PC-9 (cell line): ENCODE results near the gene ZSWIM3. TPM values are rescaled to one million over a fixed set of nuclear protein-coding genes. Genes with fewer than 3 reads are reported as not detected.

Experiments used
- BruUV-seq: library from RNA; stranded (reverse); fragments of 400-500 nt; replicated peaks from 2 replicates; lab custom pipeline; 2021; lab: Mats Ljungman, UMichigan
- CTCF ChIA-PET: fragments of 300-600 bp; sonication (Branson Sonifier 250); formaldehyde crosslinking; loops from one replicate; lab custom pipeline; 2022; ENCODE audit warnings: antibody characterized with exemption; lab: Charles Lee
- POLR2A ChIA-PET: fragments of 300-600 bp; sonication (Branson Sonifier 250); formaldehyde crosslinking; loops from one replicate; lab custom pipeline; 2022; ENCODE audit warnings: antibody characterized with exemption; ENCODE audit not compliant: unreplicated experiment; lab: Charles Lee
- DNase-seq, 2 experiments: peaks; one replicate each; pipeline versions ENCODE4 v3.0.0 to v3.0.0-alpha.2; 2015 to 2022; ENCODE audit warnings: mixed read lengths in 1 of 2
- H2AFZ ChIP-seq: fragments of 200-600 bp; sonication (generic); 2 replicates; pipeline ENCODE4 v1.8.1; 2017; ENCODE audit warnings: antibody characterized with exemption
- H3F3A ChIP-seq: fragments of 200-600 bp; sonication (generic); 2 replicates; pipeline ENCODE4 v1.8.1; 2017; ENCODE audit warnings: antibody characterized with exemption, mild to moderate bottlenecking, low read depth; ENCODE audit not compliant: insufficient read depth
- H3K27ac ChIP-seq: fragments of 200-600 bp; sonication (generic); 2 replicates; pipeline ENCODE4 v1.6.1; 2016; ENCODE audit warnings: mixed run types
- H3K27me3 ChIP-seq: fragments of 200-600 bp; sonication (generic); 2 replicates; pipeline ENCODE4 v1.6.1; 2016; ENCODE audit warnings: low read depth, mixed run types; ENCODE audit not compliant: insufficient read depth
- H3K36me3 ChIP-seq: fragments of 200-600 bp; sonication (generic); 2 replicates; pipeline ENCODE4 v1.6.1; 2016; ENCODE audit warnings: low read depth, mixed run types
- H3K4me1 ChIP-seq: fragments of 200-600 bp; sonication (generic); replicated peaks from 2 replicates; pipeline ENCODE4 v1.6.1; 2016; ENCODE audit warnings: mixed run types; ENCODE audit not compliant: insufficient read depth
- H3K4me2 ChIP-seq: fragments of 200-600 bp; sonication (generic); 2 replicates; pipeline ENCODE4 v1.6.1; 2017; ENCODE audit warnings: mixed run types
- H3K4me3 ChIP-seq: fragments of 200-600 bp; sonication (generic); 2 replicates; pipeline ENCODE4 v1.6.1; 2016; ENCODE audit warnings: mixed run types
- H3K79me2 ChIP-seq: fragments of 200-600 bp; sonication (generic); 2 replicates; pipeline ENCODE4 v1.6.1; 2017; ENCODE audit warnings: low read depth, mixed run types
- H3K9me2 ChIP-seq: fragments of 200-600 bp; sonication (generic); 2 replicates; pipeline ENCODE4 v1.8.1; 2017; ENCODE audit warnings: mild to moderate bottlenecking; ENCODE audit not compliant: insufficient read depth
- H3K9me3 ChIP-seq: fragments of 200-600 bp; sonication (generic); 2 replicates; pipeline ENCODE4 v1.8.1; 2016; ENCODE audit warnings: low read depth; ENCODE audit not compliant: insufficient read depth
- H4K20me1 ChIP-seq: fragments of 200-600 bp; sonication (generic); 2 replicates; pipeline ENCODE4 v1.8.1; 2017; ENCODE audit not compliant: insufficient read depth
- EZH2 ChIP-seq: fragments of 200-600 bp; sonication (generic); IDR thresholded peaks from 2 replicates; pipeline ENCODE4 v1.8.0; 2017; ENCODE audit warnings: antibody characterized with exemption, low read depth
- intact Hi-C: fragments of 100-400 bp; cut with micrococcal nuclease; formaldehyde crosslinking; loops from one replicate; pipeline ENCODE4 v1.10.0; 2022; ENCODE audit not compliant: unreplicated experiment
- total RNA-seq: library from RNA; stranded (reverse); gene quantifications from 2 replicates; pipeline ENCODE4 v1.2.3, GENCODE V29; 2021
- TF ChIP-seq, protein P1 (sequence below): fragments of 200-600 bp; sonication (generic); conservative IDR thresholded peaks from 2 replicates; pipeline ENCODE4 v1.6.1; 2017; ENCODE audit warnings: mixed run types, antibody characterized with exemption, mild to moderate bottlenecking, moderate library complexity

Gene ZSWIM3
- total RNA-seq, 1 experiment from 2014 or later = 2.7 TPM

- Histone ChIP-seq H3K4me3 (peak within 1 kb of the TSS; percentile 63), H4K20me1 (no peaks in the 10 kb centered on the region; the same call in 1 of the 2 replicates), H2AFZ (peak within 1 kb of the TSS; percentile 66), H3F3A (peaks cover 23% of the 10 kb centered on the region), H3K9me2 (no peaks in the 10 kb centered on the region), H3K27ac (peak within 1 kb of the TSS; percentile 38), H3K4me2 (peak within 1 kb of the TSS; percentile 77), H3K4me1 (peaks cover 22% of the 10 kb centered on the region), H3K36me3 (0 out of 2 replicates have a peak, but pooled peaks cover 4% of the 10 kb centered on the region), H3K9me3 (no peaks in the 10 kb centered on the region), H3K79me2 (peaks cover 6% of the 10 kb centered on the region), H3K27me3 (no peaks in the 10 kb centered on the region)
- peak; percentile 50 to 75 for DNase-seq
- CTCF ChIA-PET = interaction anchor here (0.7 kb wide), 1 partner anchor 50 kb away, joined by 6 read pairs; no protein-coding TSS in a partner anchor
- POLR2A ChIA-PET = interaction anchor here (0.5 to 0.6 kb wide), 3 partner anchors 11 to 886 kb away, joined by 3 to 4 read pairs (median 3); no protein-coding TSS in a partner anchor
- intact Hi-C loops = loop anchor here (2.0 kb wide), 1 partner anchor 23 kb away; the partner anchor contains the start of gene PCIF1
- TF ChIP-seq, protein P1, sequence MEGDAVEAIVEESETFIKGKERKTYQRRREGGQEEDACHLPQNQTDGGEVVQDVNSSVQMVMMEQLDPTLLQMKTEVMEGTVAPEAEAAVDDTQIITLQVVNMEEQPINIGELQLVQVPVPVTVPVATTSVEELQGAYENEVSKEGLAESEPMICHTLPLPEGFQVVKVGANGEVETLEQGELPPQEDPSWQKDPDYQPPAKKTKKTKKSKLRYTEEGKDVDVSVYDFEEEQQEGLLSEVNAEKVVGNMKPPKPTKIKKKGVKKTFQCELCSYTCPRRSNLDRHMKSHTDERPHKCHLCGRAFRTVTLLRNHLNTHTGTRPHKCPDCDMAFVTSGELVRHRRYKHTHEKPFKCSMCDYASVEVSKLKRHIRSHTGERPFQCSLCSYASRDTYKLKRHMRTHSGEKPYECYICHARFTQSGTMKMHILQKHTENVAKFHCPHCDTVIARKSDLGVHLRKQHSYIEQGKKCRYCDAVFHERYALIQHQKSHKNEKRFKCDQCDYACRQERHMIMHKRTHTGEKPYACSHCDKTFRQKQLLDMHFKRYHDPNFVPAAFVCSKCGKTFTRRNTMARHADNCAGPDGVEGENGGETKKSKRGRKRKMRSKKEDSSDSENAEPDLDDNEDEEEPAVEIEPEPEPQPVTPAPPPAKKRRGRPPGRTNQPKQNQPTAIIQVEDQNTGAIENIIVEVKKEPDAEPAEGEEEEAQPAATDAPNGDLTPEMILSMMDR = no peak
- TF ChIP-seq EZH2 = no peak
- TSS peak; percentile 82 for BruUV-seq
Observed at GRCh38 chr20:45911486-45912343, 54.3 kb downstream of the ZSWIM3 start, which contains the start of gene PLTP. TSS of gene PLTP (minus strand) at chr20:45912155. CDS start at chr20:45911452, 703 bp downstream.

DNA sequence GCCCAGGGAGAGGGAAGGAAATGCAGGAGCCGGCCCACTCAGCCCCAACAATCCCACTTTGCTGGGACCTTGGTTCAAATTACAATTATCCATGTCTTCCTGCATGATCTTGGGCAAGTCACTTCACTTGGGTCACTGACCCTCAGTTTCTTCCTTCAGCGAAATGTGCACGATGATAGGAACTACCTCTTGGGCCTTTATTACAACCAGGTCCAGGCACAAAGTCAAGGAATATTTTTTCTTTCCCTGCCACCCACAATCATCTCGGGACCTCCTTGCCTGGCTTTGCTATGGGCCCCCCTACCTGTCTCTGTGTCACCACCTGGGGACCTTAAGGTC is 54.9 kb downstream of the ZSWIM3 start:
- TF ChIP-seq, protein P1 = no peak
- TF ChIP-seq EZH2 = no peak
- Histone ChIP-seq H3K9me3 (no peaks in the 10 kb centered on the region), H3K36me3 (0 out of 2 replicates have a peak, but pooled peaks cover 4% of the 10 kb centered on the region), H3K27me3 (no peaks in the 10 kb centered on the region), H4K20me1 (no peaks in the 10 kb centered on the region; the same call in 1 of the 2 replicates), H3K9me2 (no peaks in the 10 kb centered on the region), H3K4me3 (peak overlapping the region; percentile 63), H3K79me2 (peaks cover 6% of the 10 kb centered on the region), H3K4me1 (peaks cover 23% of the 10 kb centered on the region), H2AFZ (peak overlapping the region; percentile 66), H3F3A (peaks cover 18% of the 10 kb centered on the region), H3K4me2 (peak overlapping the region; percentile 77), H3K27ac (no peak overlapping the region)
- no TSS peak for BruUV-seq
- intact Hi-C loops = no loop called here
- DNase-seq = no peak
- CTCF ChIA-PET = no interaction called here
- POLR2A ChIA-PET = interaction anchor here (0.5 kb wide), 1 partner anchor 10 kb away, joined by 4 read pairs; no protein-coding TSS in a partner anchor

GRCh38 chr20:45913116-45913515 is 55.7 kb downstream of the ZSWIM3 start:
- Histone ChIP-seq H3K27me3 (no peaks in the 10 kb centered on the region), H3K4me1 (peaks cover 23% of the 10 kb centered on the region), H3K9me3 (no peaks in the 10 kb centered on the region), H3K9me2 (no peaks in the 10 kb centered on the region), H3K4me3 (no peak overlapping the region), H3K4me2 (no peak overlapping the region), H3K27ac (no peak overlapping the region), H3K36me3 (0 out of 2 replicates have a peak, but pooled peaks cover 4% of the 10 kb centered on the region), H3K79me2 (peaks cover 6% of the 10 kb centered on the region), H4K20me1 (no peaks in the 10 kb centered on the region; the same call in 1 of the 2 replicates), H2AFZ (no peak overlapping the region), H3F3A (peaks cover 18% of the 10 kb centered on the region)
- TF ChIP-seq, protein P1 = no peak
- no peak for TF ChIP-seq EZH2
- intact Hi-C loops = no loop called here
- ChIA-PET CTCF (no interaction called here), POLR2A (no interaction called here)
- DNase-seq = no peak
- no TSS peak for BruUV-seq
